ENCODE data around the gene ARMC6. TPM values are rescaled to one million over a fixed set of nuclear protein-coding genes. Genes with fewer than 3 reads are reported as not detected.
A peak's percentile ranks its signal among the peaks of the same experiment; 100 is the strongest.

The ARMC6 gene
- total and polyA plus RNA-seq, 2 of the 13 experiments (the other 11 are each of a cell fraction or from before 2014, with no cell fraction given), result 16.2 to 36.8 TPM

GRCh38 chr19:18985257-18985656 lies 48.1 kb upstream of the ARMC6 start:
- FAIRE-seq, result no peak
- no peak overlapping the region for H3K4me2 ChIP-seq (ENCODE audit: low read depth, low read length)
- no peaks in the 10 kb centered on the region for H4K20me1 ChIP-seq (ENCODE audit: insufficient read depth, low read length)
- H3K27ac ChIP-seq (ENCODE audit: extremely low read length, insufficient read depth, low read length), result no peak overlapping the region
- no peaks in the 10 kb centered on the region for H3K36me3 ChIP-seq (replicated peaks in 1 of 2; ENCODE audit: control insufficient read depth in 1 of 2, insufficient read depth in 2 of 2, low read length in 2 of 2)
- ChIA-PET POLR2A (no interaction called here), CTCF (ENCODE audit: low intra/inter-chr PET ratio, low total read pairs) (interaction anchor here (0.9 kb wide), 1 partner anchor 91 kb away, joined by 3 read pairs; no protein-coding TSS in a partner anchor)
- peaks cover 10% of the 10 kb centered on the region for H3K4me1 ChIP-seq (ENCODE audit: insufficient read depth, low read length)
- no peak for ATAC-seq
- H3K79me2 ChIP-seq (ENCODE audit: insufficient read depth, low read length), result no peaks in the 10 kb centered on the region
- no peak overlapping the region for H3K9ac ChIP-seq (ENCODE audit: insufficient read depth, low read depth, low read length)
- no peak for DNase-seq (ENCODE audit: low spot score)
- no peak overlapping the region for H2AFZ ChIP-seq (ENCODE audit: low read length)
- intact Hi-C loops (cut with micrococcal nuclease; ENCODE audit: unreplicated experiment), result no loop called here
- TF ChIP-seq ZNF24 (IDR thresholded peaks at IDR 0.05) (0 out of 2 replicates have a peak, but pooled peaks have one; percentile 33), ZKSCAN8 (CRISPR knock-in tag; IDR thresholded peaks at IDR 0.05; ENCODE audit: borderline replicate concordance) (no peak)
- in situ Hi-C loops (cut with HindIII; ENCODE audit: extremely low pct_ligation_motif_present, low pct_unique_long_range_greater_than_20kb), result loop anchor here (5.0 to 10.0 kb wide), 3 partner anchors 43 to 90 kb away; partner anchors contain the start of genes CERS1 and HOMER3
- H3K4me3 ChIP-seq (replicated peaks in 1 of 3; ENCODE audit: insufficient read depth in 1 of 3, low read depth in 2 of 3, low read length in 3 of 3), result no peak overlapping the region
- H3K27me3 ChIP-seq (ENCODE audit: control insufficient read depth in 1 of 2, insufficient read depth in 2 of 2, low read length in 2 of 2), result peaks cover 0 to 34% of the 10 kb centered on the region in 2 experiments; a peak in 3 of 5 replicates
- WGBS (ENCODE audit: low lambda C conversion rate), result 27% methylated on average over 7 of the region's 7 CpGs
- H3K9me3 ChIP-seq (ENCODE audit: low read length), result no peaks in the 10 kb centered on the region
- no TSS peak for BruUV-seq (replicated peaks)

- Histone ChIP-seq H3K4me2 (ENCODE audit: low read depth, low read length) (no peak overlapping the region), H3K36me3 (replicated peaks in 1 of 2; ENCODE audit: control insufficient read depth in 1 of 2, insufficient read depth in 2 of 2, low read length in 2 of 2) (peaks cover 0 to 1% of the 10 kb centered on the region in 2 experiments; a peak in 1 of 5 replicates), H3K9ac (ENCODE audit: insufficient read depth, low read depth, low read length) (no peak overlapping the region), H3K4me3 (replicated peaks in 1 of 3; ENCODE audit: insufficient read depth in 1 of 3, low read depth in 2 of 3, low read length in 3 of 3) (no peak overlapping the region), H3K27me3 (ENCODE audit: control insufficient read depth in 1 of 2, insufficient read depth in 2 of 2, low read length in 2 of 2) (peaks cover 0 to 28% of the 10 kb centered on the region in 2 experiments; a peak in 3 of 5 replicates), H2AFZ (ENCODE audit: low read length) (no peak overlapping the region), H4K20me1 (ENCODE audit: insufficient read depth, low read length) (no peaks in the 10 kb centered on the region), H3K79me2 (ENCODE audit: insufficient read depth, low read length) (no peaks in the 10 kb centered on the region), H3K27ac (ENCODE audit: extremely low read length, insufficient read depth, low read length) (no peak overlapping the region), H3K9me3 (ENCODE audit: low read length) (no peaks in the 10 kb centered on the region), H3K4me1 (ENCODE audit: insufficient read depth, low read length) (peaks cover 10% of the 10 kb centered on the region)
- FAIRE-seq (no peak), ATAC-seq (peak; percentile 12), DNase-seq (ENCODE audit: low spot score) (no peak)
- intact Hi-C loops (cut with micrococcal nuclease; ENCODE audit: unreplicated experiment), result no loop called here
- CTCF ChIA-PET (ENCODE audit: low intra/inter-chr PET ratio, low total read pairs), result interaction anchor here (1.4 to 2.3 kb wide), 3 partner anchors 46 to 121 kb away, joined by 6 to 24 read pairs (median 13); partner anchors contain the start of genes CERS1 and HOMER3
- in situ Hi-C loops (cut with HindIII; ENCODE audit: extremely low pct_ligation_motif_present, low pct_unique_long_range_greater_than_20kb), result loop anchor here (5.0 to 10.0 kb wide), 3 partner anchors 45 to 93 kb away; partner anchors contain the start of genes CERS1 and HOMER3
- 14% methylated on average over 4 of the region's 4 CpGs for WGBS (ENCODE audit: low lambda C conversion rate)
- POLR2A ChIA-PET, result interaction anchor here (1.3 to 1.6 kb wide), 2 partner anchors 69 to 92 kb away, joined by 7 to 10 read pairs; partner anchors contain the start of genes CERS1, COPE and DDX49
- BruUV-seq (replicated peaks), result no TSS peak
- TF ChIP-seq TBL1XR1 (IDR thresholded peaks at IDR 0.05; ENCODE audit: borderline replicate concordance, low read length, partially characterized antibody) (no peak), ZBTB8A (CRISPR knock-in tag; IDR thresholded peaks at IDR 0.05; ENCODE audit: borderline replicate concordance, low read depth) (no peak), HOXA7 (CRISPR knock-in tag; IDR thresholded peaks at IDR 0.05) (no peak), ZNF280D (CRISPR knock-in tag; IDR thresholded peaks at IDR 0.05) (no peak), ZMAT5 (CRISPR knock-in tag; IDR thresholded peaks at IDR 0.05; ENCODE audit: borderline replicate concordance, low read depth) (no peak), SYNCRIP (IDR thresholded peaks at IDR 0.05; ENCODE audit: insufficient read depth, low read depth, low read length) (no peak), ZNF562 (CRISPR knock-in tag; IDR thresholded peaks at IDR 0.05; ENCODE audit: borderline replicate concordance) (no peak), PAF1 (CRISPR knock-in tag; IDR thresholded peaks at IDR 0.05) (no peak), HINFP (CRISPR knock-in tag; IDR thresholded peaks at IDR 0.05; ENCODE audit: low read depth) (no peak), ZNF546 (CRISPR knock-in tag; conservative IDR thresholded peaks at IDR 0.05) (no peak)
These were observed 45.9 kb upstream of the ARMC6 start for GRCh38 chr19:18987456-18987855.

Data from HepG2 (cell line).